HG02610 (cell line): ENCODE measurements around the gene PALD1.
A peak's percentile ranks its signal among the peaks of the same experiment; 100 is the strongest.
"Not testable (repeated sequence)": the region's sequence is repeated elsewhere in the genome, so short reads cannot be mapped to it uniquely, and the experiment has no call there.

ENCODE experiments used
- ATAC-seq: cut with Tn5 transposase; IDR thresholded peaks from one replicate; pipeline ENCODE4 v1.9.1; 2021; ENCODE audit warnings: mild to moderate bottlenecking, moderate library complexity; ENCODE audit not compliant: unreplicated experiment

The PALD1 gene

GRCh38 chr10:70568781-70569495 is 90.4 kb downstream of the PALD1 start:
- no peak for ATAC-seq

- no peak for ATAC-seq
These were observed 92.7 kb downstream of the PALD1 start for GRCh38 chr10:70571236-70571635.

GRCh38 chr10:70571636-70572439 is 93.3 kb downstream of the PALD1 start:
- no peak for ATAC-seq

- no peak for ATAC-seq
These were observed 95.3 kb downstream of the PALD1 start for GRCh38 chr10:70573599-70574506.

DNA sequence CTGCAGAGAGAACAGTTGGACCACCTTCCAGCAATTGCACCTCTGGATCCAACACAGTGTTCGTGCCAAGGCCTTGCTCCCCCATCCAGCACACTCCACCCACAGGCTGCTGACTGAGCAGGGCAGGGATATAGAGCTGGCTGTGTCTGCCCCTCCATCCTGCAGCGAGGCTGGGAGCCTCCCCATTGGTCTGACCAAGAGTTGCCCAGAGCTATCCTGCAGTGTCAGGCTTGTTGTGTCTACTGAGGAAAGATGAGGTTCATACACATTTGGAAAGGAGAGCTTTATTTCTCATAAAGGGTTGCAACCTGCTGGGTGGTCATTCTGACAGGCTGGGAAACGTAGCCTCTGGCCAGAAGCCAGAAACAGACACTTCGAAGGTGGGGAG is 96.9 kb downstream of the PALD1 start:
- no peak for ATAC-seq

GRCh38 chr10:70575874-70576802 is 97.6 kb downstream of the PALD1 start:
- peak; percentile 35 for ATAC-seq

- no peak for ATAC-seq
These were observed 98.4 kb downstream of the PALD1 start for GRCh38 chr10:70576803-70577517.

- ATAC-seq, result peak; percentile 70
These were observed 99.9 kb downstream of the PALD1 start for GRCh38 chr10:70578371-70578947.

GRCh38 chr10:70579234-70580002 is 100.9 kb downstream of the PALD1 start:
- peak; percentile 27 for ATAC-seq

DNA sequence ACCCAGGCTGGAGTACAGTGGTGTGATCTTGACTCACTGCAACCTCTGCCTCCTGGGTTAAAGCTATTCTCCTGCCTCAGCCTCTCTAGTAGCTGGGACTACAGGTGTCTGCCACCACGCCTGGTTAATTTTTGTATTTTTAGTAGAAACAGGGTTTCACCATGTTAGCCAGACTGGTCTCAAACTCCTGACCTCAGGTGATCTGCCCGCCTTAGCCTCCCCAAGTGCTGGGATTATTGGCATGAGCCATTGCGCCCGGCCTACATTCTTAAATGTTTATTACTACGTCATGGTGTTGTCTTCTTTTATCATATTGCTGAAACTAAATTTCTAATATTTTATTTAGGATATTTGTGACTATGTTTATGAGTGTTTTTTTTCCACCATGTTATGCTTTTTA is 102.6 kb downstream of the PALD1 start:
- ATAC-seq, result not testable (repeated sequence)

DNA sequence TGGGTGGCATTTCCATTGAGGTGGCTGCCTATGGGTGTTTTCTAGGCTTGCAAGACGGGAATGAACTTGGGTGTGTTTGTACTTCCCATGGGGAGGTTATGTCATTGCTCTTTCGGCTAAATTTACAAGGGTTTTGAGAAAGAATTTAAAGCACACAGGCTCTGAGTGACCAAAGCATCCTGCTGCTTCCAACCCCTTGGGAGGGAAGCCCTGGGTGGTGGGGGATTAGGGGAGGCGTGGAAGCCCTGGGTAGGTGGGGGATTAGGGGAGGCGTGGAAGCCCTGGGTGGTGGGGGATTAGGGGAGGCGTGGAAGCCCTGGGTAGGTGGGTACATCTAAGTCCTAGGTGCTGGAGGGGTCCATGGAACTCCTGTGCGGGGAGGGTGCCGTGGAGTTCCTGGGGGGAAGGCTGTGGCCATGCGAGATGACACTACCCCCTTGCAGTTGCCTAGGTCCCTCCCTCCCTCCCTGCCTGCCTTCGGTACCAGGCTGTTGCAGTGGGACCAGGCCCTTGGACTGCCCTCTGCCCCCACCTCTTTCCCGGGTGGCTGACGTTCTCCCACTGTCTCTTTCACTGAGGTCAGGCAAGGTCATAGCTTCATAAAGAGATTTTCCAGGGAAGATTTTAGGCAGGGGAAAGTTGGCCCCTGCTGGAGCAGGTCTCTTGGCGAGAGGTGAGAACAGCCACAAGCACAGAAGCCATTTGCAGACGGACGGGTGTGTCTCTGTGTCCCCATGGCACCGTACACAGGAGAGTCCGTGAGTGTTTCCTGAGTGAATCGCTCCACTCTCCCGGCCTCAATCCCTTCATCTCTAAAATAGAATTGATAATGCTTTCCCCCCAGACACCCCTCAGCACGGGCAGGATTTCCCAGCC is 104.5 kb downstream of the PALD1 start:
- no peak for ATAC-seq

- ATAC-seq, result no peak
These were observed 105.1 kb downstream of the PALD1 start for GRCh38 chr10:70583669-70584037.

GRCh38 chr10:70584366-70584765 is 105.8 kb downstream of the PALD1 start:
- ATAC-seq, result no peak

DNA sequence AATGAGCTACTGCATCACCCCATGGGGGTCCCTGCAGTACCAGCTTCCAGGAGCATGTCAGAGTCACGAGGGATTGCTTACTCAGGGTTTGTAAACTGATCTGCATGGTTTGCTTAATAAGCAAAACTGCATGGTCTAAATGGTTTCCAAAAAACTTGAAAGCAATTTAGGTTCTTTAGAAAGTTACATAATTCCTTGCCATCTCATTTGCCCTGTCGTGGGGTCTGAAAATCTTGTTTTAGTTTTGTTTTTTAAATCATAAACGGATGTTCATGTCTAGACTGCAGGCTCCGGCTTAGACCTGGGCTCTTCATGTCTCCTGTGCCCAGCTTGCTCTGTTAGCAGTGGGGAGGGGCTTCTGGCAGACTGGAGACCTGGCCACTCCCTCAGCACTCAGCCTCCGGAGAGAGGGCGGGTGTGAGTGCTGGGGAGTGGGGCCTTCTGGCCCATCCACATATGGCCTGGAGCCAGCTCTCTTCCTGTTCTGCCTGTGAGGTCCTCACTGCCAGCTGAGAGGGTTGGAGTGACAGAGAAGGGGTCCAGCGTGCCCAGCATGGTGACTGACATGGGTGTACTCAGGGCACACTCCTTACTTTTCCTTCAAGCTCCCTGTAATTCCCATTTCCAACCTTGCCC is 106.5 kb downstream of the PALD1 start:
- ATAC-seq, result no peak

GRCh38 chr10:70585578-70586169 is 107.1 kb downstream of the PALD1 start:
- ATAC-seq, result no peak

DNA sequence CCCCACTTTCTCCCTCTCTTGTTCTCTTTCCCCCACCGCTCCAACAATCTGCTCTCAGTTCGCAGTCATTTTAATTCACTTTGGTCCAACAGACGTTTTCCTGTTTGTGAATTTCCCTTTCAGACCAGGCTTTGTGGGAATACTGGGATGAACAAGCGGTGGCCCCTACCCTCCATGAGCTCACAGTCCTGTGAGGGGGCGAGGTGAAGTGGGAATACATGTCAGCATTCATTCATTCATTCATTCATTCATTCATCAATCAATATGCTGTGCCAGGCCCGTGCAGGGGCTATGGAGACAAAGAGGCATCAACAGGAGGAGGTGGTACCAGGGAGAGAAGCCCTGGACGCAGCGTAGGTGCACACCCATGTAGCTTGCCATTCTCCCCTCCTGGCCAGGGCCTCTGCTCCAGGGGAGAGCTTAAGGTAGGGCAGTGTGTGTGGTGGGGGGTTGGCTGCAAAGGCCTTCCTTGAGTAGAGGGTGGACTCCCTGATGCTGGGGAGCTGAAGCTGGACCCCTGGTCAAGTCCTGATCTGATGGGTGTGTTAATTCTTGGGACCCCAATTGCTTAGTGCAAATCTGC is 107.9 kb downstream of the PALD1 start:
- ATAC-seq, result no peak
